ENCODE measurements around the gene TMEM26.
"Not testable (repeated sequence)": the region's sequence is repeated elsewhere in the genome, so short reads cannot be mapped to it uniquely, and the experiment has no call there.

The TMEM26 gene

DNA sequence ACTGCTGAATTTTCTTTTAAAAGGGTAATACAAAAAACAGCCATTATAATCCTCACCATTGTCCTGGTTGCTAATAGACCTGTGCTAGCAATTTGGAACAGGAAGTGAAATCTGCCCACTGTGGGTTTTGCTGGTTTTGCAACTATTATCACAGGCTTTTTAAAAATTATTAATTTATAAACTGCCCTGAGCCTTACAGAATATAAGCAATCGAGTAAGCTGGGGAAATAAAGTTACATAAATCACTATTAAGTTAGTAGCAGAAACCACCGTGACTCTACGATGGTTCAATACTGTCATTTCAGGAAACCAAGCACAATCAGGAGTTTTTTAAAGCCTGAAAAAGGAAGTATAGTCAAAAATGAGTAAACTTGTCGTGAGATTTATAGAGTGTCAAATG lies 62.3 kb downstream of the TMEM26 start:
- Histone ChIP-seq H3K79me1 (ENCODE audit: low read length) (no peaks in the 10 kb centered on the region), H2BK5ac (ENCODE audit: low read length) (no peak overlapping the region), H2BK120ac (ENCODE audit: low read depth, low read length) (no peak overlapping the region), H3K23ac (ENCODE audit: low read length) (no peak overlapping the region), H4K5ac (ENCODE audit: low read length) (no peak overlapping the region), H3K4me1 (ENCODE audit: control insufficient read depth, low read depth, low read length) (no peaks in the 10 kb centered on the region), H3K56ac (ENCODE audit: low read length) (no peak overlapping the region), H4K8ac (ENCODE audit: low read depth, low read length) (no peak overlapping the region), H3K27ac (ENCODE audit: low read depth, low read length) (no peak overlapping the region), H2AK5ac (ENCODE audit: low read length) (no peak overlapping the region), H3K27me3 (ENCODE audit: insufficient read depth, low read length, poor library complexity) (no peaks in the 10 kb centered on the region), H3K79me2 (ENCODE audit: control insufficient read depth, insufficient read depth, low read length) (no peaks in the 10 kb centered on the region), H3K4me2 (ENCODE audit: low read length) (no peak overlapping the region), H3K4me3 (ENCODE audit: low read length) (no peak overlapping the region), H3K4ac (ENCODE audit: low read depth, low read length) (no peak overlapping the region), H3K9ac (ENCODE audit: low read length) (no peak overlapping the region), H2BK15ac (replicated peaks; ENCODE audit: low read depth) (no peak overlapping the region), H3K18ac (ENCODE audit: low read length) (no peak overlapping the region), H3K36me3 (ENCODE audit: control insufficient read depth, insufficient read depth, low read length) (no peaks in the 10 kb centered on the region)
- WGBS (ENCODE audit: extremely low coverage, insufficient coverage, low lambda C conversion rate): no CpG with 5 or more reads among the region's 4 CpGs
- no peak for DNase-seq

DNA sequence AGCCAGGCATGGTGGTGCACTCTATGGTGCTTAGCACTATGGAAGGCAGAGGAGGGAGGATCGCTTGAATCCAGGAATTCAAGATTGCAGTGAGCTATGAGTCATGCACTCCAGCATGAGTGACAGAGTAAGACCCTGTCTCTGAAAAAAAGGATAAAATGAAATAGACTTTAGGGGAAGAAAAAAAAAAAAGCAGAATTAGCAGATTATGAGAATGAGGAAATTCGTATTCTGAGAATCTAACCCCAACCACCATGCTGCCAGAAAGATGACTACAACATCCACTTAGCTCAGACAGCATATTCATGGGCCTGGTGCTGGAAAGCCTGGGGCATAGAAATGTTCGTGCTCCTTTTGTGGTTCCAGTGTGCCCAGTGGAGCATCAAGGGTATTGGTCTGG lies 63.3 kb downstream of the TMEM26 start:
- no peaks in the 10 kb centered on the region for H3K4me1 ChIP-seq (ENCODE audit: control insufficient read depth, low read depth, low read length)
- no peak overlapping the region for H3K18ac ChIP-seq (ENCODE audit: low read length)
- H3K9ac ChIP-seq (ENCODE audit: low read length): no peak overlapping the region
- H3K27me3 ChIP-seq (ENCODE audit: insufficient read depth, low read length, poor library complexity): no peaks in the 10 kb centered on the region
- H3K4ac ChIP-seq (ENCODE audit: low read depth, low read length): no peak overlapping the region
- H3K79me1 ChIP-seq (ENCODE audit: low read length): no peaks in the 10 kb centered on the region
- H3K36me3 ChIP-seq (ENCODE audit: control insufficient read depth, insufficient read depth, low read length): no peaks in the 10 kb centered on the region
- DNase-seq: no peak
- no peak overlapping the region for H2BK120ac ChIP-seq (ENCODE audit: low read depth, low read length)
- H3K79me2 ChIP-seq (ENCODE audit: control insufficient read depth, insufficient read depth, low read length): no peaks in the 10 kb centered on the region
- H3K27ac ChIP-seq (ENCODE audit: low read depth, low read length): no peak overlapping the region
- no peak overlapping the region for H3K23ac ChIP-seq (ENCODE audit: low read length)
- H2AK5ac ChIP-seq (ENCODE audit: low read length): no peak overlapping the region
- H3K4me2 ChIP-seq (ENCODE audit: low read length): no peak overlapping the region
- WGBS (ENCODE audit: extremely low coverage, insufficient coverage, low lambda C conversion rate): no CpG with 5 or more reads among the region's 3 CpGs
- no peak overlapping the region for H2BK5ac ChIP-seq (ENCODE audit: low read length)
- H2BK15ac ChIP-seq (replicated peaks; ENCODE audit: low read depth): no peak overlapping the region
- H3K56ac ChIP-seq (ENCODE audit: low read length): no peak overlapping the region
- no peak overlapping the region for H3K4me3 ChIP-seq (ENCODE audit: low read length)
- no peak overlapping the region for H4K5ac ChIP-seq (ENCODE audit: low read length)
- H4K8ac ChIP-seq (ENCODE audit: low read depth, low read length): no peak overlapping the region

GRCh38 chr10:61388986-61389385 lies 64.2 kb downstream of the TMEM26 start:
- H3K79me2 ChIP-seq (ENCODE audit: control insufficient read depth, insufficient read depth, low read length); H3K4me2 ChIP-seq (ENCODE audit: low read length): not testable (repeated sequence)
- no CpG with 5 or more reads among the region's 6 CpGs for WGBS (ENCODE audit: extremely low coverage, insufficient coverage, low lambda C conversion rate)

GRCh38 chr10:61385231-61386001 lies 67.8 kb downstream of the TMEM26 start:
- H3K4me2 ChIP-seq (ENCODE audit: low read length): no peak overlapping the region
- H3K18ac ChIP-seq (ENCODE audit: low read length): no peak overlapping the region
- no peak overlapping the region for H4K5ac ChIP-seq (ENCODE audit: low read length)
- H3K23ac ChIP-seq (ENCODE audit: low read length): no peak overlapping the region
- H2BK15ac ChIP-seq (replicated peaks; ENCODE audit: low read depth): no peak overlapping the region
- H3K56ac ChIP-seq (ENCODE audit: low read length): no peak overlapping the region
- H3K79me1 ChIP-seq (ENCODE audit: low read length): no peaks in the 10 kb centered on the region
- no peak overlapping the region for H3K9ac ChIP-seq (ENCODE audit: low read length)
- no peaks in the 10 kb centered on the region for H3K27me3 ChIP-seq (ENCODE audit: insufficient read depth, low read length, poor library complexity)
- no peak for DNase-seq
- WGBS (ENCODE audit: extremely low coverage, insufficient coverage, low lambda C conversion rate): 100% methylated on average over 1 of the region's 2 CpGs
- no peak overlapping the region for H2AK5ac ChIP-seq (ENCODE audit: low read length)
- no peaks in the 10 kb centered on the region for H3K4me1 ChIP-seq (ENCODE audit: control insufficient read depth, low read depth, low read length)
- no peaks in the 10 kb centered on the region for H3K79me2 ChIP-seq (ENCODE audit: control insufficient read depth, insufficient read depth, low read length)
- H3K4ac ChIP-seq (ENCODE audit: low read depth, low read length): no peak overlapping the region
- no peak overlapping the region for H2BK120ac ChIP-seq (ENCODE audit: low read depth, low read length)
- no peaks in the 10 kb centered on the region for H3K36me3 ChIP-seq (ENCODE audit: control insufficient read depth, insufficient read depth, low read length)
- H3K4me3 ChIP-seq (ENCODE audit: low read length): no peak overlapping the region
- H2BK5ac ChIP-seq (ENCODE audit: low read length): no peak overlapping the region
- no peak overlapping the region for H4K8ac ChIP-seq (ENCODE audit: low read depth, low read length)
- no peak overlapping the region for H3K27ac ChIP-seq (ENCODE audit: low read depth, low read length)

More at GRCh38 chr10:61388986-61389385, 64.2 kb downstream of the TMEM26 start:
- H4K5ac ChIP-seq (ENCODE audit: low read length); H2AK5ac ChIP-seq (ENCODE audit: low read length); H4K8ac ChIP-seq (ENCODE audit: low read depth, low read length); H3K27ac ChIP-seq (ENCODE audit: low read depth, low read length); H2BK15ac ChIP-seq (replicated peaks; ENCODE audit: low read depth); H3K4me3 ChIP-seq (ENCODE audit: low read length); H3K79me1 ChIP-seq (ENCODE audit: low read length); H3K23ac ChIP-seq (ENCODE audit: low read length); H3K9ac ChIP-seq (ENCODE audit: low read length); H3K27me3 ChIP-seq (ENCODE audit: insufficient read depth, low read length, poor library complexity); H3K4me1 ChIP-seq (ENCODE audit: control insufficient read depth, low read depth, low read length); H2BK120ac ChIP-seq (ENCODE audit: low read depth, low read length); H3K18ac ChIP-seq (ENCODE audit: low read length); H3K36me3 ChIP-seq (ENCODE audit: control insufficient read depth, insufficient read depth, low read length); H3K56ac ChIP-seq (ENCODE audit: low read length); H2BK5ac ChIP-seq (ENCODE audit: low read length); DNase-seq; H3K4ac ChIP-seq (ENCODE audit: low read depth, low read length): not testable (repeated sequence)

GRCh38 chr10:61381153-61381552 lies 72.0 kb downstream of the TMEM26 start:
- no CpG with 5 or more reads among the region's 3 CpGs for WGBS (ENCODE audit: extremely low coverage, insufficient coverage, low lambda C conversion rate)
- not testable (repeated sequence) for H2BK120ac ChIP-seq (ENCODE audit: low read depth, low read length); H2BK15ac ChIP-seq (replicated peaks; ENCODE audit: low read depth); H3K36me3 ChIP-seq (ENCODE audit: control insufficient read depth, insufficient read depth, low read length); H3K9ac ChIP-seq (ENCODE audit: low read length); H3K79me1 ChIP-seq (ENCODE audit: low read length); H3K79me2 ChIP-seq (ENCODE audit: control insufficient read depth, insufficient read depth, low read length); H2BK5ac ChIP-seq (ENCODE audit: low read length); DNase-seq; H3K27ac ChIP-seq (ENCODE audit: low read depth, low read length); H3K56ac ChIP-seq (ENCODE audit: low read length); H2AK5ac ChIP-seq (ENCODE audit: low read length); H4K5ac ChIP-seq (ENCODE audit: low read length); H3K4me2 ChIP-seq (ENCODE audit: low read length); H3K23ac ChIP-seq (ENCODE audit: low read length); H3K27me3 ChIP-seq (ENCODE audit: insufficient read depth, low read length, poor library complexity); H4K8ac ChIP-seq (ENCODE audit: low read depth, low read length); H3K18ac ChIP-seq (ENCODE audit: low read length); H3K4me3 ChIP-seq (ENCODE audit: low read length); H3K4me1 ChIP-seq (ENCODE audit: control insufficient read depth, low read depth, low read length); H3K4ac ChIP-seq (ENCODE audit: low read depth, low read length)

DNA sequence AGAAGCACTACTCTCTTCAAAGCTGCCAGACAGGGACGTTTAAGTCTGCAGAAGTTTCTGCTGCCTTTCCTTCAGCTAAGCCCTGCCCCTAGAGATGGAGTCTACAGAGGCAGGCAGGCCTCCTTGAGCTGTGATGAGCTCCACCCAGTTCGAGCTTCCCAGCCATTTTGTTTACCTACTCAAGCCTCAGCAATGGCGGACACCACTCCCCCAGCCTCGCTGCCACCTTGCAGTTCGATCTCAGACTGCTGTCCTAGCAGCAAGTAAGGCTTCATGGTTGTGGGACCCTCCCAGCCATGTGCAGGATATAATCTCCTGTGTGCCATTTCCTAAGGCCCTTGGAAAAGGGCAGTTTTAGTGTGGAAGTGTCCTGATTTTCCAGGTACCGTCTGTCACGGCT lies 74.3 kb downstream of the TMEM26 start:
- Histone ChIP-seq H3K4me3 (ENCODE audit: low read length) (no peak overlapping the region), H3K79me1 (ENCODE audit: low read length) (no peaks in the 10 kb centered on the region), H4K5ac (ENCODE audit: low read length) (no peak overlapping the region), H3K79me2 (ENCODE audit: control insufficient read depth, insufficient read depth, low read length) (no peaks in the 10 kb centered on the region), H3K23ac (ENCODE audit: low read length) (no peak overlapping the region), H3K27ac (ENCODE audit: low read depth, low read length) (no peak overlapping the region), H3K9ac (ENCODE audit: low read length) (no peak overlapping the region), H2BK15ac (replicated peaks; ENCODE audit: low read depth) (no peak overlapping the region), H4K8ac (ENCODE audit: low read depth, low read length) (no peak overlapping the region), H2BK5ac (ENCODE audit: low read length) (no peak overlapping the region), H3K56ac (ENCODE audit: low read length) (no peak overlapping the region), H2AK5ac (ENCODE audit: low read length) (no peak overlapping the region), H2BK120ac (ENCODE audit: low read depth, low read length) (no peak overlapping the region), H3K36me3 (ENCODE audit: control insufficient read depth, insufficient read depth, low read length) (no peaks in the 10 kb centered on the region), H3K27me3 (ENCODE audit: insufficient read depth, low read length, poor library complexity) (no peaks in the 10 kb centered on the region), H3K4ac (ENCODE audit: low read depth, low read length) (no peak overlapping the region), H3K4me2 (ENCODE audit: low read length) (no peak overlapping the region), H3K18ac (ENCODE audit: low read length) (no peak overlapping the region), H3K4me1 (ENCODE audit: control insufficient read depth, low read depth, low read length) (no peaks in the 10 kb centered on the region)
- WGBS (ENCODE audit: extremely low coverage, insufficient coverage, low lambda C conversion rate): no CpG with 5 or more reads among the region's 7 CpGs
- DNase-seq: no peak

Measured in mesendoderm (in vitro differentiated cells).